ENCODE data around the gene TIPIN. TPM values are rescaled to one million over a fixed set of nuclear protein-coding genes. Genes with fewer than 3 reads are reported as not detected.

Gene TIPIN
- total RNA-seq, 1 donor from 2014 or later, result 4.6 TPM

- Histone ChIP-seq H3K9me3 (no peaks in the 10 kb centered on the region), H3K27me3 (no peaks in the 10 kb centered on the region), H3K4me1 (no peaks in the 10 kb centered on the region), H3K27ac (no peak overlapping the region), H3K4me3 (no peak overlapping the region), H3K36me3 (peaks cover 14% of the 10 kb centered on the region)
- DNase-seq (no peak), ATAC-seq (no peak)
- intact Hi-C loops (cut with DNase I), result no loop called here
- no peak for TF ChIP-seq CTCF (IDR thresholded peaks at IDR 0.05)
These were observed 53.8 kb downstream of the TIPIN start for GRCh38 chr15:66302489-66303278.

GRCh38 chr15:66298803-66299251 is 57.7 kb downstream of the TIPIN start:
- H3K36me3 ChIP-seq, result no peaks in the 10 kb centered on the region
- TF ChIP-seq CTCF (IDR thresholded peaks at IDR 0.05), result no peak
- peaks cover 16% of the 10 kb centered on the region for H3K4me1 ChIP-seq
- no peak overlapping the region for H3K27ac ChIP-seq
- no peaks in the 10 kb centered on the region for H3K27me3 ChIP-seq
- no peak for ATAC-seq
- no peak for DNase-seq
- no peak overlapping the region for H3K4me3 ChIP-seq
- intact Hi-C loops (cut with DNase I), result no loop called here
- H3K9me3 ChIP-seq, result no peaks in the 10 kb centered on the region

- Histone ChIP-seq H3K4me1 (peaks cover 25% of the 10 kb centered on the region), H3K36me3 (no peaks in the 10 kb centered on the region), H3K4me3 (no peak overlapping the region), H3K27me3 (no peaks in the 10 kb centered on the region), H3K9me3 (no peaks in the 10 kb centered on the region), H3K27ac (no peak overlapping the region)
- intact Hi-C loops (cut with DNase I), result no loop called here
- ATAC-seq, result no peak
- no peak for DNase-seq
- TF ChIP-seq CTCF (IDR thresholded peaks at IDR 0.05), result no peak
These were observed 60.3 kb downstream of the TIPIN start for GRCh38 chr15:66296186-66296585.

- no peak for TF ChIP-seq CTCF (IDR thresholded peaks at IDR 0.05)
- Histone ChIP-seq H3K27ac (peak overlapping the region; percentile 93), H3K27me3 (no peaks in the 10 kb centered on the region), H3K9me3 (no peaks in the 10 kb centered on the region), H3K36me3 (no peaks in the 10 kb centered on the region), H3K4me3 (peak overlapping the region; percentile 80), H3K4me1 (peaks cover 25% of the 10 kb centered on the region)
- ATAC-seq (no peak), DNase-seq (no peak)
- intact Hi-C loops (cut with DNase I), result no loop called here
These were observed 61.6 kb downstream of the TIPIN start for GRCh38 chr15:66294932-66295235.

- peaks cover 25% of the 10 kb centered on the region for H3K4me1 ChIP-seq
- peak; percentile 60 for ATAC-seq
- no peak for TF ChIP-seq CTCF (IDR thresholded peaks at IDR 0.05)
These were observed 62.1 kb downstream of the TIPIN start for GRCh38 chr15:66294157-66294931.

More at GRCh38 chr15:66294157-66294931, 62.1 kb downstream of the TIPIN start:
- Histone ChIP-seq H3K36me3 (no peaks in the 10 kb centered on the region), H3K27ac (peak overlapping the region; percentile 93), H3K9me3 (no peaks in the 10 kb centered on the region), H3K4me3 (peak overlapping the region; percentile 80), H3K27me3 (no peaks in the 10 kb centered on the region)
- DNase-seq, result no peak
- intact Hi-C loops (cut with DNase I), result no loop called here

All from upper lobe of right lung (tissue), 1 donor.